Adrenal gland (tissue), 5 donors: ENCODE data around the gene FSIP1.

Experiments used
- POLR2A ChIP-seq, 2 donors: fragments of 450-650 bp; IDR thresholded peaks; one replicate each; pipeline ENCODE4 v1.6.1; 2017; ENCODE audit warnings: antibody characterized with exemption in 2 of 2, mild to moderate bottlenecking in 2 of 2, moderate library complexity in 1 of 2
- TF ChIP-seq, protein P1 (sequence below), 6 experiments: fragments of 450-650 bp in 4 of 6; fragments of 200-600 bp in 2 of 6; sonication (generic) in 1 of 6; IDR thresholded peaks; 1 replicate in 5 of 6; 2 replicates in 1 of 6; pipeline versions ENCODE4 v1.5.1 to v1.8.0; 2016 to 2021; ENCODE audit warnings: antibody characterized with exemption in 6 of 6, mild to moderate bottlenecking in 2 of 6, moderate library complexity in 1 of 6
- donor health status: DM: no; HTN: no; CAD: no.

DNA sequence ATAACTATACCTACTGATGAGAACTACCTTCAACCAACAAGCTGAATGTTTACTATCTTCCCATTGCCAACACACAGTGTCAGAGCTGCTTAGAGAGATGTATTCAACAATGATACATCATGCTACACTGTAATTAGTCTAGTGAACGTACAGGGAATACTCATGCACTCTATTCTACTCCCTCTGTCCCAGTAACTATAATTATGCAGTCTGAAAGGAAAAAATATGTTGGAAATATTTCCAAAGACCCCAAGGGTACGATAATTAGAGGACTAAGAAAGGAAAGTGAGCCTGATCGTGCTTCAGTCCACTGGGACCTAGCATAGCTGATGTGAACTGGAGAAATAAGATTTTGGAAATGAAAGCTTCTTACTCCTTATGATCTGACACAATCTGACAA is 36.9 kb upstream of the FSIP1 start:
- no peak for TF ChIP-seq POLR2A (IDR thresholded peaks at IDR 0.05)
- TF ChIP-seq, protein P1, sequence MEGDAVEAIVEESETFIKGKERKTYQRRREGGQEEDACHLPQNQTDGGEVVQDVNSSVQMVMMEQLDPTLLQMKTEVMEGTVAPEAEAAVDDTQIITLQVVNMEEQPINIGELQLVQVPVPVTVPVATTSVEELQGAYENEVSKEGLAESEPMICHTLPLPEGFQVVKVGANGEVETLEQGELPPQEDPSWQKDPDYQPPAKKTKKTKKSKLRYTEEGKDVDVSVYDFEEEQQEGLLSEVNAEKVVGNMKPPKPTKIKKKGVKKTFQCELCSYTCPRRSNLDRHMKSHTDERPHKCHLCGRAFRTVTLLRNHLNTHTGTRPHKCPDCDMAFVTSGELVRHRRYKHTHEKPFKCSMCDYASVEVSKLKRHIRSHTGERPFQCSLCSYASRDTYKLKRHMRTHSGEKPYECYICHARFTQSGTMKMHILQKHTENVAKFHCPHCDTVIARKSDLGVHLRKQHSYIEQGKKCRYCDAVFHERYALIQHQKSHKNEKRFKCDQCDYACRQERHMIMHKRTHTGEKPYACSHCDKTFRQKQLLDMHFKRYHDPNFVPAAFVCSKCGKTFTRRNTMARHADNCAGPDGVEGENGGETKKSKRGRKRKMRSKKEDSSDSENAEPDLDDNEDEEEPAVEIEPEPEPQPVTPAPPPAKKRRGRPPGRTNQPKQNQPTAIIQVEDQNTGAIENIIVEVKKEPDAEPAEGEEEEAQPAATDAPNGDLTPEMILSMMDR (IDR thresholded peaks at IDR 0.05), result no peak
